HepG2 (cell line): ENCODE results near the gene BATF2. TPM values are rescaled to one million over a fixed set of nuclear protein-coding genes. Genes with fewer than 3 reads are reported as not detected.

Source experiments
- CHD2 ChIP-seq: IDR thresholded peaks from 2 replicates; pipeline ENCODE4 v1.6.1; 2011; ENCODE audit warnings: low read depth, low read length, improper control_type of control experiment
- CREB1 ChIP-seq, 2 experiments: fragments of 450-650 bp in 1 of 2; IDR thresholded peaks; 2 replicates each; pipeline ENCODE4 v1.6.1; 2016 to 2017; ENCODE audit warnings: control low read depth in 1 of 2, mild to moderate bottlenecking in 1 of 2, missing compliant biosample characterization in 1 of 2, missing genetic modification characterization in 1 of 2
- FOXK2 ChIP-seq: fragments of 450-650 bp; IDR thresholded peaks from 2 replicates; pipeline ENCODE4 v1.6.1; 2016
- GATAD1 ChIP-seq: IDR thresholded peaks from 2 replicates; pipeline ENCODE4 v1.6.1; 2016; ENCODE audit warnings: missing genetic modification reagents, missing compliant biosample characterization
- ISX ChIP-seq: sonication (generic); formaldehyde crosslinking; conservative IDR thresholded peaks from 2 replicates; pipeline ENCODE4 v1.5.0; 2020; ENCODE audit warnings: missing genetic modification reagents
- KDM1A ChIP-seq: IDR thresholded peaks from 2 replicates; pipeline ENCODE4 v1.6.1; 2016; ENCODE audit warnings: missing compliant biosample characterization
- MED13 ChIP-seq: sonication (generic); formaldehyde crosslinking; IDR thresholded peaks from 2 replicates; pipeline ENCODE4 v1.5.0; 2020; ENCODE audit warnings: missing genetic modification reagents
- NCOA1 ChIP-seq: sonication (generic); formaldehyde crosslinking; IDR thresholded peaks from 2 replicates; pipeline ENCODE4 v1.9.0; 2021; ENCODE audit warnings: missing genetic modification reagents
- ONECUT2 ChIP-seq: sonication (generic); formaldehyde crosslinking; IDR thresholded peaks from 2 replicates; pipeline ENCODE4 v1.4.0; 2020; ENCODE audit warnings: missing genetic modification reagents
- PAX8 ChIP-seq: sonication (generic); formaldehyde crosslinking; IDR thresholded peaks from 2 replicates; pipeline ENCODE4 v1.8.0; 2022; ENCODE audit warnings: mild to moderate bottlenecking, missing genetic modification reagents, borderline replicate concordance
- PHF8 ChIP-seq: sonication (generic); formaldehyde crosslinking; IDR thresholded peaks from 2 replicates; pipeline ENCODE4 v1.5.0; 2020; ENCODE audit warnings: missing genetic modification reagents
- PPARG ChIP-seq: conservative IDR thresholded peaks from 2 replicates; pipeline ENCODE4 v1.6.1; 2016; ENCODE audit warnings: missing biosample characterization, missing genetic modification reagents
- RAD51 ChIP-seq: fragments of 450-650 bp; IDR thresholded peaks from 2 replicates; pipeline ENCODE4 v1.6.1; 2016; ENCODE audit warnings: borderline replicate concordance
- ZNF331 ChIP-seq: sonication (generic); formaldehyde crosslinking; IDR thresholded peaks from 2 replicates; pipeline ENCODE4 v1.4.0; 2020; ENCODE audit warnings: missing genetic modification reagents
- ZNF34 ChIP-seq: sonication (generic); formaldehyde crosslinking; IDR thresholded peaks from 2 replicates; pipeline ENCODE4 v1.4.0; 2020; ENCODE audit warnings: mild to moderate bottlenecking, missing genetic modification reagents, borderline replicate concordance
- ZNF350 ChIP-seq: sonication (generic); formaldehyde crosslinking; IDR thresholded peaks from 2 replicates; pipeline ENCODE4 v1.4.0; 2020; ENCODE audit warnings: mild to moderate bottlenecking, low read depth, missing genetic modification reagents, borderline replicate concordance
- ZNF468 ChIP-seq: sonication (generic); formaldehyde crosslinking; IDR thresholded peaks from 2 replicates; pipeline ENCODE4 v1.8.0; 2022; ENCODE audit warnings: mild to moderate bottlenecking, moderate library complexity, missing genetic modification reagents
- ZNF569 ChIP-seq: sonication (generic); formaldehyde crosslinking; IDR thresholded peaks from 2 replicates; pipeline ENCODE4 v1.5.0; 2020; ENCODE audit warnings: mild to moderate bottlenecking, missing genetic modification reagents, moderate library complexity, borderline replicate concordance
- ZNF605 ChIP-seq: sonication (generic); formaldehyde crosslinking; IDR thresholded peaks from 2 replicates; pipeline ENCODE4 v1.8.0; 2022; ENCODE audit warnings: mild to moderate bottlenecking, missing genetic modification reagents
- ZNF614 ChIP-seq: IDR thresholded peaks from 2 replicates; pipeline ENCODE4 v1.6.1; 2018; ENCODE audit warnings: missing biosample characterization, missing genetic modification reagents, inconsistent platforms, borderline replicate concordance
- ZNF713 ChIP-seq: sonication (generic); formaldehyde crosslinking; IDR thresholded peaks from 2 replicates; pipeline ENCODE4 v1.4.0; 2020; ENCODE audit warnings: mild to moderate bottlenecking, missing genetic modification reagents
- ZNF75D ChIP-seq: sonication (generic); formaldehyde crosslinking; IDR thresholded peaks from 2 replicates; pipeline ENCODE4 v1.8.1; 2023; ENCODE audit warnings: missing genetic modification reagents, mild to moderate bottlenecking, borderline replicate concordance
- polyA plus RNA-seq, 8 experiments: library from polyadenylated mRNA; depleted of rRNA in 3 of 8; stranded (reverse) in 7 of 8; unstranded in 1 of 8; fragments of >200 nt; fragmentation: Illumina TruSeq in 4 of 8; extraction: Trizol in 4 of 8; gene quantifications; 2 replicates each; pipeline versions ENCODE4 v1.2.1 to v1.2.3, GENCODE V29; 2011 to 2016; ENCODE audit warnings: low read depth in 4 of 8, missing spikeins in 1 of 8, mixed read lengths in 1 of 8; ENCODE audit not compliant: insufficient read depth in 1 of 8
- total RNA-seq, 5 experiments: library from RNA; depleted of rRNA; stranded (reverse); fragments of >200 nt; fragmentation: Illumina TruSeq; extraction: Trizol; gene quantifications; 2 replicates each; pipeline ENCODE4 v1.2.3, GENCODE V29; 2016; ENCODE audit warnings: low read depth in 1 of 5
- TF ChIP-seq, protein P1 (sequence below): sonication (generic); formaldehyde crosslinking; IDR thresholded peaks from 2 replicates; pipeline ENCODE4 v1.4.0; 2020; ENCODE audit warnings: low read depth, missing genetic modification reagents
- TF ChIP-seq, protein P2 (sequence below): sonication (generic); formaldehyde crosslinking; IDR thresholded peaks from 2 replicates; pipeline ENCODE4 v1.4.0; 2020; ENCODE audit warnings: mild to moderate bottlenecking, missing genetic modification reagents

BATF2 gene
- total and polyA plus RNA-seq, 2 of the 13 experiments (the other 11 are each of a cell fraction or from before 2014, with no cell fraction given) = 2.8 to 3.9 TPM

DNA sequence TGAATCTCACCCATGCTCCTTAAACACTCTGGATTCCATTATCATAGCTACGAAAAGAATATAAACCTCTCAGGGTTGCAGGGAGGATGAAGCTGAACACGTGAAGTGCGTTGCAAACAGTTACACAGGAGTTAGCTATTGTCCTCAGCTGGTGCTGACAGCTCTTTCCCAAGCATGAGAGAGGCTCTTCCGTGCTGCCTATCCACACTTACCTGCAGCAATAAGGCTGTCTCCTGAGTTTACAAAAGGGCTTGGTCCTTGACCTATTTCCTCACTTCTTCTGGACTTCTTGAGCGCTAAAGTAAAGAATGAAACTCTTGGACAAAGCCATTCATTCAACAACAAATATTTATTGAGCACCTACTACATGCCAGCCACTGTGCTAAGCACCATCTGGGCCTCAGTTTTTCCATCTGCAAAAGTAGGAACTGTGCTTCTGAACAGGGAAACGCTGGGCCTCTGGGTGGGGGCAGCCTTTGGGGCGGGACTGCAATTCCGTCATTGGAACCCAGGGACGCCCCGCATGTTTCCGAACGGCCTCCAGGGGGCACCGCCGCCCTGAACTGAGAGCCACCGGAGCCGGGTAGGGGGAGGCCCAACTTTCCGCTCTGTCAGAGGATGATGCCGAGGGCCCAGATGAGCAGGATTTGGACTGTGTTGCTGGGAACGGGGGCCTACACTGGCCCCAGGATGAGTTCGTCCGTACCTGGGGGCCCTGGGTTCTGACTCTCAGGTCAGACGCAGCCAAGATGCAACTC, 16.5 kb upstream of the BATF2 start (continued):
- TF ChIP-seq ZNF331 (CRISPR knock-in tag) (0 out of 2 replicates have a peak, but pooled peaks have one; percentile 6), ZNF75D (no peak), GATAD1 (CRISPR knock-in tag) (no peak), PAX8 (CRISPR knock-in tag) (0 out of 2 replicates have a peak, but pooled peaks have one; percentile 44), FOXK2 (no peak), PPARG (CRISPR knock-in tag) (0 out of 2 replicates have a peak, but pooled peaks have one; percentile 2), ISX (no peak), ZNF605 (CRISPR knock-in tag) (peak; percentile 77), CHD2 (no peak), RAD51 (no peak), ZNF468 (no peak), MED13 (CRISPR knock-in tag) (no peak), ZNF614 (CRISPR knock-in tag) (peak; percentile 33; the same call in 1 of the 2 replicates), CREB1 (IDR thresholded peaks at IDR 0.05) (no peak), CREB1 (CRISPR knock-in tag; IDR thresholded peaks at IDR 0.05) (peak; percentile 75; the same call in 1 of the 2 replicates), NCOA1 (CRISPR knock-in tag) (no peak), ZNF350 (peak; percentile 49; the same call in 1 of the 2 replicates), PHF8 (CRISPR knock-in tag) (no peak; the same call in 1 of the 2 replicates), ZNF34 (CRISPR knock-in tag) (no peak), ONECUT2 (no peak), KDM1A (CRISPR knock-in tag) (0 out of 2 replicates have a peak, but pooled peaks have one; percentile 15), ZNF713 (CRISPR knock-in tag) (0 out of 2 replicates have a peak, but pooled peaks have one; percentile 48), ZNF569 (CRISPR knock-in tag) (0 out of 2 replicates have a peak, but pooled peaks have one; percentile 40)
- TF ChIP-seq, protein P1, sequence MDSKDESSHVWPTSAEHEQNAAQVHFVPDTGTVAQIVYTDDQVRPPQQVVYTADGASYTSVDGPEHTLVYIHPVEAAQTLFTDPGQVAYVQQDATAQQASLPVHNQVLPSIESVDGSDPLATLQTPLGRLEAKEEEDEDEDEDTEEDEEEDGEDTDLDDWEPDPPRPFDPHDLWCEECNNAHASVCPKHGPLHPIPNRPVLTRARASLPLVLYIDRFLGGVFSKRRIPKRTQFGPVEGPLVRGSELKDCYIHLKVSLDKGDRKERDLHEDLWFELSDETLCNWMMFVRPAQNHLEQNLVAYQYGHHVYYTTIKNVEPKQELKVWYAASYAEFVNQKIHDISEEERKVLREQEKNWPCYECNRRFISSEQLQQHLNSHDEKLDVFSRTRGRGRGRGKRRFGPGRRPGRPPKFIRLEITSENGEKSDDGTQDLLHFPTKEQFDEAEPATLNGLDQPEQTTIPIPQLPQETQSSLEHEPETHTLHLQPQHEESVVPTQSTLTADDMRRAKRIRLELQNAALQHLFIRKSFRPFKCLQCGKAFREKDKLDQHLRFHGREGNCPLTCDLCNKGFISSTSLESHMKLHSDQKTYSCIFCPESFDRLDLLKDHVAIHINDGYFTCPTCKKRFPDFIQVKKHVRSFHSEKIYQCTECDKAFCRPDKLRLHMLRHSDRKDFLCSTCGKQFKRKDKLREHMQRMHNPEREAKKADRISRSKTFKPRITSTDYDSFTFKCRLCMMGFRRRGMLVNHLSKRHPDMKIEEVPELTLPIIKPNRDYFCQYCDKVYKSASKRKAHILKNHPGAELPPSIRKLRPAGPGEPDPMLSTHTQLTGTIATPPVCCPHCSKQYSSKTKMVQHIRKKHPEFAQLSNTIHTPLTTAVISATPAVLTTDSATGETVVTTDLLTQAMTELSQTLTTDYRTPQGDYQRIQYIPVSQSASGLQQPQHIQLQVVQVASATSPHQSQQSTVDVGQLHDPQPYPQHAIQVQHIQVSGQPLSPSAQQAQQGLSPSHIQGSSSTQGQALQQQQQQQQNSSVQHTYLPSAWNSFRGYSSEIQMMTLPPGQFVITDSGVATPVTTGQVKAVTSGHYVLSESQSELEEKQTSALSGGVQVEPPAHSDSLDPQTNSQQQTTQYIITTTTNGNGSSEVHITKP = 0 out of 2 replicates have a peak, but pooled peaks have one; percentile 51
- TF ChIP-seq, protein P2, sequence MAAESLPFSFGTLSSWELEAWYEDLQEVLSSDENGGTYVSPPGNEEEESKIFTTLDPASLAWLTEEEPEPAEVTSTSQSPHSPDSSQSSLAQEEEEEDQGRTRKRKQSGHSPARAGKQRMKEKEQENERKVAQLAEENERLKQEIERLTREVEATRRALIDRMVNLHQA = no peak
